ENCODE results near the gene FTH1. TPM values are rescaled to one million over a fixed set of nuclear protein-coding genes. Genes with fewer than 3 reads are reported as not detected.

FTH1 gene
- total RNA-seq, 1 donor from 2014 or later = 1,669 TPM

GRCh38 chr11:61918938-61919704 lies 48.3 kb downstream of the FTH1 start:
- Mint-ChIP-seq H3K27ac (no peak overlapping the region), H3K36me3 (ENCODE audit: insufficient read depth) (no peaks in the 10 kb centered on the region)
- TF ChIP-seq CTCF (IDR thresholded peaks at IDR 0.05; ENCODE audit: unreplicated experiment) = no peak

DNA sequence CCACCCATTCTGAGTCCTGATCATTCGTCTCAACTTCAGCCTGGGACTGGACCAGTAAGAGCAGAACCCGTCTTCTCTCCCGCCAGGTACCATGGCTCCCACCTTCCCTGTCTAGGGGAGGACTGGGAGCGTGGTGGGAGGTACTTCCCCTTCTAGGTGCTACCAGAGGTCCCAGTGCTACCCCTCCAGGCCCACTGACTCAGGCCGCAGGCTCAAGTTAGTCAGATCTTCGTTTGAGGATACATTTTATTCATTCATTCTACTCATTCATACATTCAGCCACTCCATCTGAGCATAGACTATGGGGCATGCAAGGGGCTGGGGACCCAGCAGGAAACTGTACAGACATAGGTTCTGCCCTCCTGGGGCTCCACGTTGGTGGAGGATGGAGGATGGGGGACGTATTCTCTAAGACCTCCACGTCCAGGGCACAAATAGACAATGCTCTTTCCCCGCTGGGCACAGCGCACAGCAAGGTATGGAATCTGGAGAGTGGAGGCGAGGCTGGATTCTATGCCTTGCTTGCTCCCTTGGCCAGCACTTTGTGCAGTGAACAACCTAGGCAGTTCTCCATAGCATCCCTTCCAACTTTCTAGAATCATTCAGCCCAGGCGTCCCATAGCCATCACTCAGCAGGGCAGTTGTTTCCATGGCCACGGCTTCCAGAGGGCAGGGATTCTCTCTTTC lies 49.0 kb downstream of the FTH1 start:
- Mint-ChIP-seq H3K27ac (no peak overlapping the region), H3K27me3 (peaks cover 54% of the 10 kb centered on the region), H3K4me1 (ENCODE audit: low read depth) (peaks cover 17% of the 10 kb centered on the region), H3K36me3 (ENCODE audit: insufficient read depth) (no peaks in the 10 kb centered on the region), H3K4me3 (ENCODE audit: low read depth) (peak overlapping the region; percentile 77), H3K9me3 (ENCODE audit: low read depth) (no peaks in the 10 kb centered on the region)
- TF ChIP-seq CTCF (IDR thresholded peaks at IDR 0.05; ENCODE audit: unreplicated experiment) = no peak
- DNase-seq (ENCODE audit: low spot score, unreplicated experiment) = peak; percentile 6

More at GRCh38 chr11:61918938-61919704, 48.3 kb downstream of the FTH1 start:
- H3K4me1 Mint-ChIP-seq (ENCODE audit: low read depth) = peaks cover 23% of the 10 kb centered on the region
- DNase-seq (ENCODE audit: low spot score, unreplicated experiment) = peak; percentile 3
- H3K4me3 Mint-ChIP-seq (ENCODE audit: low read depth) = no peak overlapping the region
- no peaks in the 10 kb centered on the region for H3K9me3 Mint-ChIP-seq (ENCODE audit: low read depth)
- peaks cover 48% of the 10 kb centered on the region for H3K27me3 Mint-ChIP-seq

DNA sequence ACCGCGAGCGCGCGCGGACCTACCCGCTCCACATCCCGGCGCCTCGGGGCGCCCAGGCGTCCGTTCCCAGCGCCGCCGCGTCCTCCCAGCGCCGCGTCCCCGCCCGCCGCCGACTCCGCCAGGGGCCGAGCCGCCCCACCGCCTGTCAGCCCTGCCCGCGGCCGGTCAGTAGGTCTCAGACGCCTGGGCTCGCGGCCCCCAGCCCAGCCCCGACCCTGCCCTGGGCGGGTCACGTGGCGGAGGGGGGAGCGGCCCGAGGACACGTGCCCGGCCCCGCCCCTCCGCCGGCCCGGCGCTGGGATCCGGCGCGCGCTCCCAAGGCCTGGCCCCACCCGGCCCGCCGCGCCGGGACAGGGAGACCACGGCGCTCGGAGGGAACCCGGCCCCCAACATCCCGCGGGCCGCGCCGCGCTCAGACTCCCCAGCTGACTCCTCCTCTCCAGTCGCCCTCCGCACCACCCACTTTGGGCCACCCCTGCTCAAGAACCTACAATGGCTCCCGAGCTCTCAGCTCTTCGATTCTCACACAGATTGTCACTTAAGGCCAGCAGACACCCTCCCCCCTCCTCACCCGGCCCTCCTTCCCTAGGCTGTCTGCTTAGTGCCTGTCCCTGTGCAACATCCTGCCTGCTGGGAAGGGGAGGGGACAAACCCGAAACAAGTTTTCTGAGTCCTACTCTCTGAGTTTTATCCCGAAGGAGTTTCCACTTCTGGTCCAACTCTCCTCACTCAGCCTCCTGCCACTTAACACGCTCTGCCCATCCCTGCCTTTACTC lies 49.9 kb downstream of the FTH1 start, which contains the start of gene RAB3IL1:
Gene RAB3IL1, minus strand, starts transcription at position 233 of the 776 bp plus-strand sequence. Its CDS starts 199 bp downstream, at position 34.
- TF ChIP-seq CTCF (IDR thresholded peaks at IDR 0.05; ENCODE audit: unreplicated experiment) = no peak
- Mint-ChIP-seq H3K4me3 (ENCODE audit: low read depth) (peak within 1 kb of the TSS; percentile 77), H3K27me3 (peaks cover 59% of the 10 kb centered on the region), H3K27ac (peak within 1 kb of the TSS; percentile 43), H3K9me3 (ENCODE audit: low read depth) (no peaks in the 10 kb centered on the region), H3K36me3 (ENCODE audit: insufficient read depth) (no peaks in the 10 kb centered on the region), H3K4me1 (ENCODE audit: low read depth) (peaks cover 10% of the 10 kb centered on the region)
- DNase-seq (ENCODE audit: low spot score, unreplicated experiment) = peak; percentile 56

- Mint-ChIP-seq H3K4me1 (ENCODE audit: low read depth) (peaks cover 10% of the 10 kb centered on the region), H3K9me3 (ENCODE audit: low read depth) (no peaks in the 10 kb centered on the region), H3K27ac (no peak overlapping the region), H3K4me3 (ENCODE audit: low read depth) (peak overlapping the region; percentile 51), H3K27me3 (peaks cover 60% of the 10 kb centered on the region), H3K36me3 (ENCODE audit: insufficient read depth) (no peaks in the 10 kb centered on the region)
- no peak for TF ChIP-seq CTCF (IDR thresholded peaks at IDR 0.05; ENCODE audit: unreplicated experiment)
- no peak for DNase-seq (ENCODE audit: low spot score, unreplicated experiment)
Observed at GRCh38 chr11:61916737-61917333, 50.6 kb downstream of the FTH1 start.
